ENCODE measurements around the gene ODC1.
A peak's percentile ranks its signal among the peaks of the same experiment; 100 is the strongest.

Gene ODC1

DNA sequence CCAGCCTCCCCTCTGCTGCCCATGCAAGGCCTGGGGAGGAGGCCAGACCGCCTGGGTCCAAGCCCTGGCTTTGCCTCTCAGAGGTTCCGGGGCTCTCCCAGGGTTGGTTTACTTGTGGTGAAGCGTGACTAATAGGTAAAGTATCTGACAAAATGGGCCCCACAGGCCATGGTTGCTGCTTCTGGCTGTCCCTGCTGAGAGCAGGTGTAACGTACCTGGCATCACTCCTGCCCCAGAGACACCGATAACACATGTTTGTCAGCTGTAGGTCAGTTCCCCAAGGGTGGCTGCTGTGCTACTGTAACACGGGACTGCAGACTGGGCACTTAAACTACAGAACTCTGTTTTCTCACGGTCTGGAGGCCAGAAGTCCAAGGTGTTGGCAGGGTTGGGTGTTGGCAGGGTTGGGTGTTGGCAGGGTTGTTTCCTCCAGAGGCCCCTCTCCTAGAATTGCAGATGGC lies 34.1 kb downstream of the ODC1 start:
- DNase-seq (ENCODE audit: extremely low read depth, insufficient read length): peak; percentile 46
- no peaks in the 10 kb centered on the region for H3K36me3 ChIP-seq (ENCODE audit: control insufficient read depth, insufficient read depth, low read length)
- H3K4me3 ChIP-seq (replicated peaks; ENCODE audit: low read depth, low read length): no peak overlapping the region
- H3K27me3 ChIP-seq (replicated peaks; ENCODE audit: control insufficient read depth, insufficient read depth, low read length): no peaks in the 10 kb centered on the region
- no peak for TF ChIP-seq CTCF (IDR thresholded peaks at IDR 0.05; ENCODE audit: insufficient read depth, low read length, poor library complexity, severe bottlenecking)

DNA sequence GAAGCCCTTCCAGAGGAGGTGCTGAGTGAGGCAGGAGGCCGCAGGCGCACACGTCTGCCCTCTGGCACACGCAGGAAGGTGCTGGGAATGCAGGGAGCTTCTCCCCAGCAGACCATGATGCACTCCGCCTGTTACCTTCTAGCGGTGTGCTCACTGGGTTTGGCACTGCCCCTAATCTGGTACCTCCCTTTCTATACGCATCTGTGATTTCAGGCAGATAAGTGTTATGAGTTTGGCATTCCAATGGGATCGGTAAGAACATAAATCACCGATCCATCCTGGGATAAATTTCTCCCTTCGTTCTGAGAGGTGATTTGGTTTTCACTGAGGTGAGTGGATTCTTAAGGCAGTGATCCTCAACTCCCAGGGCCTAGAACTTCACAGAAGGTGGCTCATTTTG lies 34.6 kb downstream of the ODC1 start:
- no peaks in the 10 kb centered on the region for H3K36me3 ChIP-seq (ENCODE audit: control insufficient read depth, insufficient read depth, low read length)
- DNase-seq (ENCODE audit: extremely low read depth, insufficient read length): no peak
- no peak for TF ChIP-seq CTCF (IDR thresholded peaks at IDR 0.05; ENCODE audit: insufficient read depth, low read length, poor library complexity, severe bottlenecking)
- H3K4me3 ChIP-seq (replicated peaks; ENCODE audit: low read depth, low read length): no peak overlapping the region
- no peaks in the 10 kb centered on the region for H3K27me3 ChIP-seq (replicated peaks; ENCODE audit: control insufficient read depth, insufficient read depth, low read length)

- Histone ChIP-seq H3K36me3 (ENCODE audit: control insufficient read depth, insufficient read depth, low read length) (no peaks in the 10 kb centered on the region), H3K4me3 (replicated peaks; ENCODE audit: low read depth, low read length) (no peak overlapping the region), H3K27me3 (replicated peaks; ENCODE audit: control insufficient read depth, insufficient read depth, low read length) (no peaks in the 10 kb centered on the region)
- no peak for DNase-seq (ENCODE audit: extremely low read depth, insufficient read length)
- TF ChIP-seq CTCF (IDR thresholded peaks at IDR 0.05; ENCODE audit: insufficient read depth, low read length, poor library complexity, severe bottlenecking): no peak
Measured at GRCh38 chr2:10412380-10412779, 35.7 kb downstream of the ODC1 start.

DNA sequence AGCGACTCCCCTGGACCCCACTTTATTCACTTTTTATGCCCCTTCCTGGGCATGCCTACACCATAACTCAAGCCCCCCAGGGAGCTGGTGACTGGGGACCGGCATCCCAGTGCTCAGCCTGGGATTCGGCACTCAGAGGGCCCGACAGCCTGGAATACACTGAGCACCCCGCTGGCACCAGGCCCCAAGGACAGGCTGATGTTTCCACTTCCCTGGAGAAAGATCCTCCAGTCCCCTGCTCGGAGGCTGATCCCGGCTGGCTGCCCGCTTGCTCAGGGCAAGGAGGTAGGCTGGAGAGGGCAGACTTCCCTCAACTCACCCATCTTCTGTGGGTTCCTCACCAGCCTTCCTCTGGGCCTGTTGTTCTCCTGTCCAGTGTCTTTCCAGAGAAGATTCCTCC lies 36.6 kb downstream of the ODC1 start:
- DNase-seq (ENCODE audit: extremely low read depth, insufficient read length): no peak
- no peak for TF ChIP-seq CTCF (IDR thresholded peaks at IDR 0.05; ENCODE audit: insufficient read depth, low read length, poor library complexity, severe bottlenecking)
- Histone ChIP-seq H3K36me3 (ENCODE audit: control insufficient read depth, insufficient read depth, low read length) (no peaks in the 10 kb centered on the region), H3K4me3 (replicated peaks; ENCODE audit: low read depth, low read length) (no peak overlapping the region), H3K27me3 (replicated peaks; ENCODE audit: control insufficient read depth, insufficient read depth, low read length) (no peaks in the 10 kb centered on the region)

- no peaks in the 10 kb centered on the region for H3K36me3 ChIP-seq (ENCODE audit: control insufficient read depth, insufficient read depth, low read length)
- no peaks in the 10 kb centered on the region for H3K27me3 ChIP-seq (replicated peaks; ENCODE audit: control insufficient read depth, insufficient read depth, low read length)
- H3K4me3 ChIP-seq (replicated peaks; ENCODE audit: low read depth, low read length): no peak overlapping the region
- TF ChIP-seq CTCF (IDR thresholded peaks at IDR 0.05; ENCODE audit: insufficient read depth, low read length, poor library complexity, severe bottlenecking): no peak
- DNase-seq (ENCODE audit: extremely low read depth, insufficient read length): no peak
Measured at GRCh38 chr2:10410823-10411437, 37.2 kb downstream of the ODC1 start.

Data from GM06990 (cell line).